Stimulated activated CD4-positive, alpha-beta T cell treated with anti-CD3 and anti-CD28 coated beads, Interleukin-1b, Interleukin-23, amount 100 ng/mL, for 4 hours (primary cell): ENCODE measurements around the gene RAB5IF.
"Not testable (repeated sequence)": the region's sequence is repeated elsewhere in the genome, so short reads cannot be mapped to it uniquely, and the experiment has no call there.

Source experiments
- DNase-seq, 2 donors: peaks; one replicate each; pipeline ENCODE4 v3.0.0-alpha.2; 2020; ENCODE audit warnings: low read depth in 2 of 2

Gene RAB5IF

DNA sequence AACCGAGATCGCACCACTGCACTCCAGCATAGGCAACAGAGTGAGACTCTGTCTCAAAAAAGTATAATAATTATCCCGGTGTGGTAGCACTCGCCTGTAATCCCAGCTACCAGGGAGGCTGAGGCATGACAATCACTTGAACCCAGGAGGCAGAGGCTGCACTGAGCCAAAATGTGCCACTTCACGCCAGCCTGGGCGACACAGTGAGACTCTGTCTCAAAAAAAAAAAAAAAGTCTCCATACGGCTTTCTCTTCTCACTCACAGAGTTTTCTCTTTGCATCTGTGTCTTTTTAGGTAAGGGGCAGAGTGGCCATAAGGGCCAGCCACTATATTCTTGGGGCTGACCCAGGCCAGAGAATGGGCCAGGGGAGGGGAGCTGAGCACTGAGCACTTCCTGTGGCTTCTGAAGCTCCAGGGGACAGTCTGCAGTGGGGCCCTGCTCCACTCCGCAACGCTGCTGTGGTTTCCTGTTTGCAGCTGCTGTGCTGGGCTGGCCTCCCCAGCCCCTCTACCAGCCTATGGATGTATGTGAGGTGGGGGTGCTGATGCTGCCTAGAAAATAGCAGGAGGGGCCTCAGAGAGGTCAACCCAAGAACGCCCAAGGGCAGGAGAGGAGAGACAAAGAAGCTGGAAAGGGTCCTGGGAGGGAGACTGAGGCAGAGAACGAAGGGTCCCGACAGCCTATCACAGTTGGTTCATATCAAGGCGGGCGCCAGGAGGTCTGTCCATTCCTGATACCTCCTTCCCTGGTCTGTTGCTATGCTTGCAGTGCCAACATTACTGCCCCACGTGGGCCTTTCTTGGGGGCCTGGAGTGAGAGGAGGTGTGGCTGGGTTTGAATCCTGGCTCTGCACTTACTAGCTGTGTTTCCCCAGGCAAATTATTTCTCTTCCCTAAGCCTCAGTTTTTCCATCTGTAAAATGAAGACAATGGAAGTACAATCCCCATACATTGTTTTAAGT lies 24.4 kb downstream of the RAB5IF start:
- DNase-seq: no peak

DNA sequence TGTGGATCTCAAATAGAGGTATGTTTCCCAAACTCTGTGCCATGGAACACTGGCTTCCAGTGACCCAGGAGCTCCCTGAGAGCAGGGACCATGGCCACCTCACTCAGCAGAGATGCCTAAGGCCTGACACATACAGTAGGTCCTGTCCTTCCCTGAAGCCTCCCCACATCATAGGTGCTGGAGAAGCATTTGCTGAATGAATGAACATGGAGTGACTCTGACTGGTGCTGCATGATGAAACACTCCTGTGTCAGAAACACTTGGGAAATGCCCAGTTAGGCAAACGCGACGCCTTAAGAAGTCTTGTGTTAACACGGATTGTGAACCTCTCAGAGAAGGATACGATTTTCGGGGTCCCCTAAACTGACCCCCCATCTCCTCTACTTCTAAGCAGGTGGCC lies 26.1 kb downstream of the RAB5IF start:
- DNase-seq: no peak

- no peak for DNase-seq
Measured at GRCh38 chr20:36632147-36632486, 26.5 kb downstream of the RAB5IF start.

- no peak for DNase-seq
Measured at GRCh38 chr20:36632487-36633284, 27.1 kb downstream of the RAB5IF start.

GRCh38 chr20:36633285-36633772 lies 27.8 kb downstream of the RAB5IF start:
- DNase-seq: no peak

- no peak for DNase-seq
Measured at GRCh38 chr20:36634342-36634741, 28.8 kb downstream of the RAB5IF start.

- not testable (repeated sequence) for DNase-seq
Measured at GRCh38 chr20:36638876-36639400, 33.4 kb downstream of the RAB5IF start.

GRCh38 chr20:36641506-36641843 lies 35.9 kb downstream of the RAB5IF start:
- no peak for DNase-seq

DNA sequence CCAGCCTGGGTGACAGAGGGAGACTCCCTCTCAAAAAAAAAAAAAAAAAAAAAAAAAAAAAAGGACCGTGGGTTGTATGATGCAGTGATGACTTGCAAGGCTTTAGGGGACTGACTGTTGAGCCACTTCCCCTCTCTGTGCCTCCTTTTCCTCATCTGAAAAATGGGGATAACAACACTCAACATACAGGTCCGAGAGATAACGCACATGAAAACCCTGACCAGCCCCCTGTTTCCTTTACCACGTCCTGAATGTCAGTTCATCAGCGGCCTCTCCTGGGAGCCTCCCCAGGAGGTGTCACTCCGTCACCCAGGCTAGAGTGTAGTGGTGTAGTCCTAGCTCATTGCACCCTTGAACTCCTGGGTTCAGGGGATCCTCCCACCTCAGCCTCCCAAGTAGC lies 36.6 kb downstream of the RAB5IF start:
- no peak for DNase-seq

DNA sequence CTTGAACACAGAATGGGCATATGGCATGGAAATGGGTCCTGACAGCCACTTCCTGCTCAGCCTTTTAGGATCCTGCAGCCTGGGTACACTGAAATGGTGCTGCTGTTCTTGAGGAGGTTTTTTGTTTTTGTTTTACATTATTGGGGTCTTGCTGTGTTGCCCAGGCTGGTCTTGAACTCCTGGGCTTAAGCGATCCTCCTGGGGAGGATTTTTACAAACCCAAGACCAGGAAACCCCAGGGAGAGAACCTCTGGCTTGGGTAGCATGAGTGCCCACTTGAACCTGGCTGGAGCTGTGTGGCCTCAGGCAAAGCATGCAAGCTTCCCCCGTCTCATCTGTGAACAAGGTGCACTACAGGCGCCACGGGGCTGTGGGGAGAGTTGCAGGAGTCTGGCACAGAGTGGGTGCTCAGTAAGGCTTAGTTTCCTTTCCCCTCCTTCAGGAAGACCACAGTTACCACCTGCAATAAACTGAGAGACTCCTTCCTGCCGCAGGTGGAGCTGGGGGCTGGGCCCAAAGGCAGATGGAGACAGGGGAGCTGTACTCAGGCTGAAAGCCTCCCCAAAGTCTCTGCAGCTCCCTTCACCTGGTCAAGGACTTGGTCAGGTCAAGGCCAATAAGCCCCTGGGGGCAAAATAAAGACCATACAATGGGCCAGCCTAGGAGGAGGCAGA lies 38.6 kb downstream of the RAB5IF start:
- peak; percentile 43 to 46 for DNase-seq

- DNase-seq: peak; percentile 20 to 31
Measured at GRCh38 chr20:36644706-36645095, 39.1 kb downstream of the RAB5IF start.

- no peak for DNase-seq
Measured at GRCh38 chr20:36645353-36645752, 39.8 kb downstream of the RAB5IF start.

GRCh38 chr20:36645998-36646397 lies 40.4 kb downstream of the RAB5IF start, which contains the start of gene SLA2:
SLA2 (minus strand) TSS chr20:36646196; CDS start chr20:36641335, 4,861 bp downstream.
- peak; percentile 41 to 44 for DNase-seq

GRCh38 chr20:36646678-36647077 lies 41.1 kb downstream of the RAB5IF start:
- no peak for DNase-seq

DNA sequence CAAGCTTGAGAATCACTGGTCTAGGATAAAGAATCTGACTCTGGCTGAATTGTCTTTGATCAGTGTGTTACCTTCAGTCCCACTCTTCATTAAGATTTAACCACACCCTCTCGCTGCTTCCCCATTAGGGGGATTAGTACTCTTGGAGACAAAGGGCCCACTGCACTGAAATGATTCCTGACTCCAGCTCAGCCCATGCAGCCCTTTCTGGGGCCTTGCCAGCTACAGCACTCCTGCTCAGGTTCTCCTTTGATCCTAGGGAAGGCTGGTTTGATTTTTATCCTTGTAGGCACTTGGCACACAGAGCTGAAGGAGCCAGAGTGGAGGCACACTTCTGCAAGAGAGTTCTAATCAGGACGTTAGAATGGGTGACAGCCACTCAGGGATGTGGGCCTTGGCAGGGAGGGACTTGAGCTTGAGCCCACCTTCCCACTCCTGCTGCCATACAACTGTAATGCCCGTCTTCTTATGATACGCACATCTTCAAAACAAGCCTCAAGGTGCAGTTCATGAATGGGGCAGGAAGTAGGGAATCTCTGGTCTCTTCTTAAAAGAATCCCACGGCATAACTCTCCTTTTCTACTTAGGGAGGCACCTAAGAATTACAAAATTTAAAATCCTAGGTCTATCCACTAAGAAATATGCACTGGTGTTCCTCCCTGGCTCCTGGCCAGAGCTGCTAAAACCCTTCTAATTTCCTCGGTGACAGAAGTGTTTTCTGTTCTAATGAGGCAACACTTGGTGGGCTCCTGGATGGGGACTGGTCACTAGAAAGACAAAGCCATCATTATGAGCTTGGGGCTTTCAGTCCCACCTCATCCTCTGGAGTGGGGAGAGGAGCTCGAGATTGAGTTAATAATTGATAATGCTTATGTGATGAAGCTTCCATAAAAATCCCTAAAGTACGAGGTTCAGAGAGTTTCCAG lies 41.9 kb downstream of the RAB5IF start:
- DNase-seq: no peak

GRCh38 chr20:36653456-36653855 lies 47.9 kb downstream of the RAB5IF start:
- no peak for DNase-seq

DNA sequence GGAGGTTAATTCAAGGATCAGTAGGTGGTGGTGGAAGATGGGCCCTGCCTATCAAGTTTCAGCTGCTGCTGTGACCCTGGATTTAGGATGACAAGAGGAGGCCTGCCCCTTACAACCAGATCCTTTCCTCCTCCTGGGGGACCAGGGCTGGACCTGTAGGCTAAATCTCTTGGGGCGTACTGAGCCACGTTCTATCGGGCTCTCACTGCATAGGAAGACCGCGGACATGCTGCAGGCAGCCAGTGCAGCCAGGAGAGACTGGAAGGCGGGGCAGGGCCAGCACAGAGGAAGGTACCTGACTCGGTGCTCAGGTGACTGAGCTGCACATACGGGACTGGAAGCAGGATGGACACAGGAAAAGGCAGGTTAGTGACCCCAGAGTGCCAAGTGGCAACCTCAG lies 48.9 kb downstream of the RAB5IF start:
- no peak for DNase-seq

GRCh38 chr20:36655004-36655403 lies 49.4 kb downstream of the RAB5IF start:
- DNase-seq: no peak

GRCh38 chr20:36656733-36657132 lies 51.2 kb downstream of the RAB5IF start:
- no peak for DNase-seq

GRCh38 chr20:36658300-36658699 lies 52.7 kb downstream of the RAB5IF start:
- DNase-seq: no peak
